K562 (cell line): ENCODE results near the gene PFKFB2. TPM values are rescaled to one million over a fixed set of nuclear protein-coding genes. Genes with fewer than 3 reads are reported as not detected.

Source experiments
- ATAC-seq: fragments of 200-7000 bp; cut with Tn5 transposase; 3 replicates; pipeline ENCODE4 v1.9.1; 2020; ENCODE audit warnings: moderate library complexity
- BruUV-seq: library from RNA; stranded (reverse); fragments of 400-500 nt; replicated peaks from 2 replicates; lab custom pipeline; 2021; lab: Mats Ljungman, UMichigan
- CTCF ChIA-PET: fragments of 300-600 bp; formaldehyde crosslinking; extraction: SDS; loops from one replicate; lab custom pipeline; 2021; ENCODE audit warnings: low intra/inter-chr PET ratio; lab: Yijun Ruan, JAX
- POLR2A ChIA-PET: fragments of 300-600, 350-650 bp; sonication (Branson Sonifier 250); formaldehyde crosslinking; extraction: SDS; loops from one replicate; lab custom pipeline; 2021; ENCODE audit warnings: antibody characterized with exemption, inconsistent platforms; lab: Yijun Ruan, JAX
- DNase-seq, 4 experiments: peaks; one replicate each; pipeline versions ENCODE4 v3.0.0 to v3.0.0-alpha.2; 2011 to 2018; ENCODE audit warnings: low spot score in 3 of 4, mixed read lengths in 3 of 4; ENCODE audit errors: extremely low read depth in 1 of 4
- FAIRE-seq: peaks from 2 replicates; lab custom pipeline; 2011; peaks lifted over from hg19 to GRCh38; lab: Jason Lieb, UNC
- H2AFZ ChIP-seq: 2 replicates; pipeline ENCODE4 v1.6.0; 2011; ENCODE audit warnings: low read depth, low read length, control low read depth, inconsistent platforms
- H3K27ac ChIP-seq: fragments of 200-600 bp; 3 replicates; pipeline ENCODE4 v1.8.0; 2011; ENCODE audit warnings: low read depth, mild to moderate bottlenecking, control low read depth, inconsistent platforms, low read length, moderate library complexity, mixed read lengths; ENCODE audit errors: extremely low read depth
- H3K27me3 ChIP-seq, 2 experiments: fragments of 300-600 bp in 1 of 2; 2 replicates in 1 of 2; 3 replicates in 1 of 2; pipeline versions ENCODE4 v1.6.0 to v1.8.0; 2011; ENCODE audit warnings: inconsistent platforms in 2 of 2, low read length in 2 of 2, mild to moderate bottlenecking in 1 of 2, mixed read lengths in 1 of 2, moderate library complexity in 1 of 2; ENCODE audit not compliant: control insufficient read depth in 2 of 2, insufficient read depth in 2 of 2
- H3K36me3 ChIP-seq: fragments of 300-600 bp; 3 replicates; pipeline ENCODE4 v1.8.0; 2011; ENCODE audit warnings: mild to moderate bottlenecking, low read length, inconsistent platforms; ENCODE audit not compliant: control insufficient read depth, insufficient read depth
- H3K4me1 ChIP-seq, 2 experiments: fragments of 200-600 bp in 1 of 2; replicated peaks in 1 of 2; 2 replicates in 1 of 2; 3 replicates in 1 of 2; pipeline versions ENCODE4 v1.5.1 to v1.8.0; 2011; ENCODE audit warnings: inconsistent platforms in 2 of 2, low read length in 2 of 2, mild to moderate bottlenecking in 1 of 2, mixed read lengths in 1 of 2, moderate library complexity in 1 of 2; ENCODE audit not compliant: control insufficient read depth in 2 of 2, insufficient read depth in 2 of 2
- H3K4me2 ChIP-seq: 2 replicates; pipeline ENCODE4 v1.6.1; 2011; ENCODE audit warnings: low read length, control low read depth, inconsistent platforms, mixed read lengths; ENCODE audit not compliant: insufficient read depth
- H3K4me3 ChIP-seq: fragments of 200-600 bp; sonication (generic), shearing (Covaris generic); 2 replicates; pipeline ENCODE4 v1.5.1; 2016; ENCODE audit warnings: control low read depth, inconsistent platforms
- H3K79me2 ChIP-seq: fragments of 200-600 bp; 3 replicates; pipeline ENCODE4 v1.8.0; 2011; ENCODE audit warnings: low read length, inconsistent platforms; ENCODE audit not compliant: control insufficient read depth, insufficient read depth
- H3K9ac ChIP-seq, 2 experiments: 2 replicates each; pipeline versions ENCODE4 v1.6.0 to v1.6.1; 2011; ENCODE audit warnings: low read depth in 2 of 2, low read length in 2 of 2, control low read depth in 1 of 2, inconsistent platforms in 1 of 2, mild to moderate bottlenecking in 1 of 2, mixed read lengths in 1 of 2; ENCODE audit not compliant: insufficient read depth in 1 of 2
- H3K9me1 ChIP-seq: one replicate; pipeline ENCODE4 v1.6.0; 2011; ENCODE audit warnings: inconsistent platforms, mild to moderate bottlenecking, low read length, moderate library complexity; ENCODE audit not compliant: control insufficient read depth, insufficient read depth
- H3K9me3 ChIP-seq: replicated peaks from 2 replicates; pipeline ENCODE4 v1.5.1; 2011; ENCODE audit warnings: low read depth, low read length, inconsistent platforms; ENCODE audit not compliant: control insufficient read depth, insufficient read depth
- H4K20me1 ChIP-seq: replicated peaks from 2 replicates; pipeline ENCODE4 v1.6.1; 2011; ENCODE audit warnings: low read length, inconsistent platforms, mixed read lengths; ENCODE audit not compliant: control insufficient read depth, insufficient read depth
- CEBPG ChIP-seq, 3 experiments: fragments of 200-800 bp in 1 of 3; sonication (Bioruptor generic) in 1 of 3; sonication (generic) in 1 of 3; formaldehyde crosslinking in 1 of 3; IDR thresholded peaks in 2 of 3; conservative IDR thresholded peaks in 1 of 3; 2 replicates each; pipeline versions ENCODE4 v1.6.1 to v1.8.0; 2016 to 2022; ENCODE audit warnings: missing compliant biosample characterization in 2 of 3, missing genetic modification characterization in 2 of 3, mild to moderate bottlenecking in 1 of 3, missing genetic modification reagents in 1 of 3
- JUN ChIP-seq, 2 experiments: sonication (generic) in 1 of 2; formaldehyde crosslinking in 1 of 2; IDR thresholded peaks; 2 replicates each; pipeline versions ENCODE4 v1.6.1 to v1.8.0; 2012 to 2022; ENCODE audit warnings: borderline replicate concordance in 2 of 2, mild to moderate bottlenecking in 2 of 2, improper control_type of control experiment in 1 of 2, low read depth in 1 of 2, low read length in 1 of 2, missing genetic modification reagents in 1 of 2
- MTA1 ChIP-seq: fragments of 450-650 bp; IDR thresholded peaks from 2 replicates; pipeline ENCODE4 v1.6.1; 2017; ENCODE audit warnings: borderline replicate concordance
- MYC ChIP-seq, 2 experiments: fragments of 250-450 bp in 1 of 2; sonication (Bioruptor Pico) in 1 of 2; IDR thresholded peaks; 2 replicates each; pipeline versions ENCODE4 v1.5.1 to v1.6.1; 2012 to 2021; ENCODE audit warnings: low read depth in 2 of 2, borderline replicate concordance in 1 of 2, improper control_type of control experiment in 1 of 2, low read length in 1 of 2, mild to moderate bottlenecking in 1 of 2, moderate library complexity in 1 of 2
- POLR2AphosphoS5 ChIP-seq: IDR thresholded peaks from 2 replicates; pipeline ENCODE4 v1.6.1; 2011; ENCODE audit warnings: mild to moderate bottlenecking, low read depth, low read length, moderate library complexity; ENCODE audit not compliant: control insufficient read depth, insufficient read depth
- SMARCE1 ChIP-seq: fragments of 450-650 bp; IDR thresholded peaks from 2 replicates; pipeline ENCODE4 v1.7.1; 2016; ENCODE audit warnings: mild to moderate bottlenecking
- ZNF174 ChIP-seq: fragments of 250-450 bp; sonication (Bioruptor Pico); IDR thresholded peaks from 2 replicates; pipeline ENCODE4 v1.4.0; 2020; ENCODE audit warnings: mild to moderate bottlenecking
- ZNF175 ChIP-seq: fragments of 200-800 bp; sonication (Bioruptor generic); IDR thresholded peaks from 2 replicates; pipeline ENCODE4 v1.6.1; 2016; ENCODE audit warnings: low read depth, mild to moderate bottlenecking, missing genetic modification characterization, missing compliant biosample characterization
- ZNF561 ChIP-seq: fragments of 450-650 bp; formaldehyde crosslinking; conservative IDR thresholded peaks from 2 replicates; pipeline ENCODE4 v1.4.0; 2020; ENCODE audit warnings: mild to moderate bottlenecking, moderate library complexity
- in situ Hi-C: fragments of 300-500 bp; cut with MboI; formaldehyde crosslinking; loops from 4 replicates; pipeline ENCODE4 v1.15.0; 2018; ENCODE audit warnings: inconsistent platforms, mixed read lengths
- intact Hi-C: fragments of 100-400 bp; cut with micrococcal nuclease; formaldehyde crosslinking; loops from 2 replicates; pipeline ENCODE4 v1.14.2; 2022
- polyA plus RNA-seq, 8 experiments: library from polyadenylated mRNA; depleted of rRNA in 4 of 8; stranded (reverse) in 5 of 8; unstranded in 3 of 8; fragments of >200 nt; fragmentation: Nextera tagmentation in 2 of 8; fragmentation: Illumina TruSeq in 1 of 8; extraction: Ambion mirVana in 2 of 8; extraction: Trizol in 1 of 8; gene quantifications; 2 replicates each; pipeline versions ENCODE4 v1.2.1 to v1.2.3, GENCODE V29; 2011 to 2014; ENCODE audit warnings: inconsistent platforms in 1 of 8, missing spikeins in 1 of 8
- total RNA-seq, 7 experiments: library from RNA; depleted of rRNA in 6 of 7; stranded (reverse); fragments of >200 nt in 6 of 7; fragmentation: Illumina TruSeq in 2 of 7; extraction: Trizol in 2 of 7; gene quantifications; 2 replicates each; pipeline versions ENCODE4 v1.2.1 to v1.2.3, GENCODE V29; 2011 to 2021; ENCODE audit warnings: low replicate concordance in 1 of 7
- TF ChIP-seq, protein P1 (sequence below), 2 experiments: fragments of 450-650 bp in 1 of 2; sonication (generic) in 1 of 2; formaldehyde crosslinking in 1 of 2; IDR thresholded peaks in 1 of 2; conservative IDR thresholded peaks in 1 of 2; 2 replicates each; pipeline versions ENCODE4 v1.6.1 to v1.8.1; 2016 to 2023; ENCODE audit warnings: mild to moderate bottlenecking in 2 of 2, moderate library complexity in 2 of 2, inconsistent platforms in 1 of 2, missing genetic modification reagents in 1 of 2
- TF ChIP-seq, protein P2 (sequence below), 2 experiments: fragments of 450-650 bp in 1 of 2; IDR thresholded peaks; 2 replicates each; pipeline ENCODE4 v1.6.1; 2011 to 2017; ENCODE audit warnings: low read depth in 2 of 2, antibody characterized with exemption in 1 of 2, borderline replicate concordance in 1 of 2, low read length in 1 of 2, mild to moderate bottlenecking in 1 of 2, mixed read lengths in 1 of 2; ENCODE audit not compliant: control insufficient read depth in 1 of 2
- TF ChIP-seq, protein P3 (sequence below), 2 experiments: IDR thresholded peaks in 1 of 2; conservative IDR thresholded peaks in 1 of 2; 2 replicates each; pipeline ENCODE4 v1.6.1; 2016; ENCODE audit warnings: low read depth in 2 of 2, mild to moderate bottlenecking in 1 of 2, missing compliant biosample characterization in 1 of 2, missing genetic modification characterization in 1 of 2, moderate library complexity in 1 of 2

The PFKFB2 gene
- total and polyA plus RNA-seq, 9 of the 15 experiments (the other 6 are each of a cell fraction or from before 2014, with no cell fraction given), result 6.9 to 26.0 (median 16.4) TPM

DNA sequence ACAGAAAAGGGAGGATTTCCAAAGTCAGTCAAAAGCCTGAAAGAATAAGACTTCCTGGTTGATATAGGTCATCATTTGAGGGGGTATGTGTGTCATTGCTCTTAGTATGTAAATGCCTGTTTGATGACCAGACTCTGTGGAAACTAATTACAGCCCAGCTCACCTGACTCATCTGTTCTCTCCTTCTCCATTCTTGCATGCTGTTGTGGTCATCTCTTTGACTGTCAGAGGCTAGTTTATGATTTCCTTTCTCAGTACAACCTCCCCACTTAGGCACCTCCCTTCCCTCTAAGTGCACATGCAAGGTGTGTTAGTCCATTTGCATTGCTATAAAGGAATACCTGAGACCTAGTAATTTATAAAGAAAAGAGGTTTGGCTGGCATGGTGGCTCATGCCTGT is 18.1 kb upstream of the PFKFB2 start:
- H3K4me2 ChIP-seq, result no peak overlapping the region
- DNase-seq, result peak in 2 of 4 experiments; percentile 51 to 54
- BruUV-seq, result no TSS peak
- TF ChIP-seq ZNF174 (no peak), ZNF175 (CRISPR knock-in tag) (peak; percentile 69; the same call in 1 of the 2 replicates), JUN (IDR thresholded peaks at IDR 0.05; ENCODE audit: borderline replicate concordance, low read depth, low read length) (peak; percentile 80), JUN (CRISPR knock-in tag; IDR thresholded peaks at IDR 0.05; ENCODE audit: borderline replicate concordance) (no peak), MYC (IDR thresholded peaks at IDR 0.05; ENCODE audit: low read depth, low read length) (no peak), MYC (CRISPR knock-in tag; IDR thresholded peaks at IDR 0.05; ENCODE audit: borderline replicate concordance, low read depth) (no peak), POLR2AphosphoS5 (no peak), ZNF561 (CRISPR knock-in tag) (no peak), SMARCE1 (no peak), CEBPG (CRISPR knock-in tag; IDR thresholded peaks at IDR 0.05) (peak; percentile 87), CEBPG (tag; conservative IDR thresholded peaks at IDR 0.05 in 1 of 2, IDR thresholded peaks at IDR 0.05 in 1 of 2) (peak in 1 of 2 experiments; percentile 90; a peak in 2 of 4 replicates), MTA1 (no peak)
- TF ChIP-seq, protein P1, sequence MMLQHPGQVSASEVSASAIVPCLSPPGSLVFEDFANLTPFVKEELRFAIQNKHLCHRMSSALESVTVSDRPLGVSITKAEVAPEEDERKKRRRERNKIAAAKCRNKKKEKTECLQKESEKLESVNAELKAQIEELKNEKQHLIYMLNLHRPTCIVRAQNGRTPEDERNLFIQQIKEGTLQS (IDR thresholded peaks at IDR 0.05), result peak; percentile 87
- TF ChIP-seq, protein P1 (CRISPR knock-in tag; conservative IDR thresholded peaks at IDR 0.05), result no peak
- TF ChIP-seq, protein P2, sequence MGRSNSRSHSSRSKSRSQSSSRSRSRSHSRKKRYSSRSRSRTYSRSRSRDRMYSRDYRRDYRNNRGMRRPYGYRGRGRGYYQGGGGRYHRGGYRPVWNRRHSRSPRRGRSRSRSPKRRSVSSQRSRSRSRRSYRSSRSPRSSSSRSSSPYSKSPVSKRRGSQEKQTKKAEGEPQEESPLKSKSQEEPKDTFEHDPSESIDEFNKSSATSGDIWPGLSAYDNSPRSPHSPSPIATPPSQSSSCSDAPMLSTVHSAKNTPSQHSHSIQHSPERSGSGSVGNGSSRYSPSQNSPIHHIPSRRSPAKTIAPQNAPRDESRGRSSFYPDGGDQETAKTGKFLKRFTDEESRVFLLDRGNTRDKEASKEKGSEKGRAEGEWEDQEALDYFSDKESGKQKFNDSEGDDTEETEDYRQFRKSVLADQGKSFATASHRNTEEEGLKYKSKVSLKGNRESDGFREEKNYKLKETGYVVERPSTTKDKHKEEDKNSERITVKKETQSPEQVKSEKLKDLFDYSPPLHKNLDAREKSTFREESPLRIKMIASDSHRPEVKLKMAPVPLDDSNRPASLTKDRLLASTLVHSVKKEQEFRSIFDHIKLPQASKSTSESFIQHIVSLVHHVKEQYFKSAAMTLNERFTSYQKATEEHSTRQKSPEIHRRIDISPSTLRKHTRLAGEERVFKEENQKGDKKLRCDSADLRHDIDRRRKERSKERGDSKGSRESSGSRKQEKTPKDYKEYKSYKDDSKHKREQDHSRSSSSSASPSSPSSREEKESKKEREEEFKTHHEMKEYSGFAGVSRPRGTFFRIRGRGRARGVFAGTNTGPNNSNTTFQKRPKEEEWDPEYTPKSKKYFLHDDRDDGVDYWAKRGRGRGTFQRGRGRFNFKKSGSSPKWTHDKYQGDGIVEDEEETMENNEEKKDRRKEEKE (IDR thresholded peaks at IDR 0.05; ENCODE audit: borderline replicate concordance in 1 of 2, control insufficient read depth in 1 of 2, low read depth in 2 of 2, low read length in 1 of 2), result no peak
- TF ChIP-seq, protein P3, sequence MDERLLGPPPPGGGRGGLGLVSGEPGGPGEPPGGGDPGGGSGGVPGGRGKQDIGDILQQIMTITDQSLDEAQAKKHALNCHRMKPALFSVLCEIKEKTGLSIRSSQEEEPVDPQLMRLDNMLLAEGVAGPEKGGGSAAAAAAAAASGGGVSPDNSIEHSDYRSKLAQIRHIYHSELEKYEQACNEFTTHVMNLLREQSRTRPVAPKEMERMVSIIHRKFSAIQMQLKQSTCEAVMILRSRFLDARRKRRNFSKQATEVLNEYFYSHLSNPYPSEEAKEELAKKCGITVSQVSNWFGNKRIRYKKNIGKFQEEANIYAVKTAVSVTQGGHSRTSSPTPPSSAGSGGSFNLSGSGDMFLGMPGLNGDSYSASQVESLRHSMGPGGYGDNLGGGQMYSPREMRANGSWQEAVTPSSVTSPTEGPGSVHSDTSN (CRISPR knock-in tag; IDR thresholded peaks at IDR 0.05; ENCODE audit: low read depth), result no peak
- TF ChIP-seq, protein P3 (tag; conservative IDR thresholded peaks at IDR 0.05; ENCODE audit: low read depth), result 0 out of 2 replicates have a peak, but pooled peaks have one; percentile 26

More for the DNA sequence above, 18.1 kb upstream of the PFKFB2 start:
- no peak overlapping the region for H3K9ac ChIP-seq
- ATAC-seq (peak; percentile 9), FAIRE-seq (no peak)
- peak overlapping the region; percentile 5 for H2AFZ ChIP-seq
- no peak overlapping the region for H3K27ac ChIP-seq
- no peak overlapping the region for H3K4me3 ChIP-seq
- ChIA-PET POLR2A (interaction anchor here (3.1 to 9.0 kb wide), 3 partner anchors 10 to 13 kb away, joined by 26 to 104 read pairs (median 33); partner anchors contain the start of gene YOD1), CTCF (no interaction called here)
- intact Hi-C loops, result no loop called here
- no peaks in the 10 kb centered on the region for H3K9me3 ChIP-seq
- in situ Hi-C loops, result no loop called here
- peaks cover 15 to 84% of the 10 kb centered on the region in 2 experiments for H3K4me1 ChIP-seq
- no peaks in the 10 kb centered on the region for H3K9me1 ChIP-seq
- H3K27me3 ChIP-seq, result no peaks in the 10 kb centered on the region
- no peaks in the 10 kb centered on the region; the same call in 2 of the 3 replicates for H3K79me2 ChIP-seq
- H4K20me1 ChIP-seq, result no peaks in the 10 kb centered on the region
- no peaks in the 10 kb centered on the region for H3K36me3 ChIP-seq
